Right atrium auricular region (tissue), 2 donors: ENCODE results near the gene SYK. TPM values are rescaled to one million over a fixed set of nuclear protein-coding genes. Genes with fewer than 3 reads are reported as not detected.

Source experiments
- DNase-seq: peaks from one replicate; pipeline ENCODE4 v3.0.0-alpha.2; 2019; ENCODE audit warnings: low spot score
- H3K27ac ChIP-seq, 2 donors: fragments of 200-600 bp; sonication (generic); 1 replicate in 1 of 2; 2 replicates in 1 of 2; pipeline ENCODE4 v1.5.1; 2016 to 2019
- H3K27me3 ChIP-seq, 2 donors: fragments of 200-600 bp; sonication (generic); one replicate each; pipeline versions ENCODE4 v1.5.1 to v1.6.0; 2017 to 2019
- H3K36me3 ChIP-seq: fragments of 200-600 bp; sonication (generic); one replicate; pipeline ENCODE4 v1.5.1; 2016
- H3K4me1 ChIP-seq, 2 donors: fragments of 200-600 bp; sonication (generic); one replicate each; pipeline versions ENCODE4 v1.5.1 to v1.6.0; 2017 to 2019
- H3K4me3 ChIP-seq, 2 donors: fragments of 200-600 bp; sonication (generic); 1 replicate in 1 of 2; 2 replicates in 1 of 2; pipeline ENCODE4 v1.5.1; 2017 to 2019; ENCODE audit warnings: mild to moderate bottlenecking in 1 of 2, moderate library complexity in 1 of 2
- H3K9me3 ChIP-seq, 2 donors: fragments of 200-600 bp; sonication (generic); one replicate each; pipeline ENCODE4 v1.5.1; 2019
- CTCF ChIP-seq, 2 donors: fragments of 200-600 bp; sonication (generic); IDR thresholded peaks; one replicate each; pipeline ENCODE4 v1.5.1; 2019; ENCODE audit warnings: antibody characterized with exemption in 2 of 2
- total RNA-seq, 2 donors: library from RNA; depleted of rRNA; stranded (reverse); fragments of >200 nt; gene quantifications; one replicate each; pipeline ENCODE4 v1.1.0, GENCODE V29; 2016

The SYK gene
- total RNA-seq, 2 donors from 2014 or later, result 3.4 to 6.3 TPM

GRCh38 chr9:90933468-90933867 lies 131.8 kb downstream of the SYK start:
- no peaks in the 10 kb centered on the region for H3K9me3 ChIP-seq
- peaks cover 0 to 5% of the 10 kb centered on the region in 2 donors for H3K4me1 ChIP-seq
- no peak overlapping the region for H3K4me3 ChIP-seq
- no peak overlapping the region for H3K27ac ChIP-seq
- no peaks in the 10 kb centered on the region for H3K27me3 ChIP-seq
- no peak for TF ChIP-seq CTCF (IDR thresholded peaks at IDR 0.05)
- no peaks in the 10 kb centered on the region for H3K36me3 ChIP-seq
- DNase-seq, result no peak

GRCh38 chr9:90939351-90939750 lies 137.7 kb downstream of the SYK start:
- no peak for DNase-seq
- no peaks in the 10 kb centered on the region for H3K4me1 ChIP-seq
- H3K27ac ChIP-seq, result no peak overlapping the region
- no peaks in the 10 kb centered on the region for H3K27me3 ChIP-seq
- no peaks in the 10 kb centered on the region for H3K36me3 ChIP-seq
- H3K4me3 ChIP-seq, result no peak overlapping the region
- no peaks in the 10 kb centered on the region for H3K9me3 ChIP-seq
- TF ChIP-seq CTCF (IDR thresholded peaks at IDR 0.05), result no peak

DNA sequence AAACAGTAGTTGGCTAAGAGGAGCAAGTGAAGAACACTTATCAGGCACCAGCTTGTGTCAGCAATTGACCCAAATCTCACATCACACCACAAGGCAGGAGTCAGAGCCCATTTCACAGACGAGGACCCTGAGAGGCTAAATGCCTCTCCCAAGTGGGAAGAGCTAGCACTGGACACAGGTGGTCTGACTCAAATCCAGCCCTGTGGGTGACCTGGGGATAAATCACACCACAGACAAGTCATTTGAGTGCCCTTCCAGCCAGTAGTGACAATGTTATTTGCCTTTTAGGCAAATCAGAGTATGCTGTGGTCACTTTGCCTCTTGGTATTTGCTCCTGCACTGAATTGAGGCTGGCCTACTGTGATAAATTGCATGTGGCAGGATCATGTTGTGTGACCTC lies 138.7 kb downstream of the SYK start:
- H3K4me3 ChIP-seq, result no peak overlapping the region
- no peak for DNase-seq
- no peaks in the 10 kb centered on the region for H3K9me3 ChIP-seq
- TF ChIP-seq CTCF (IDR thresholded peaks at IDR 0.05), result no peak
- H3K4me1 ChIP-seq, result no peaks in the 10 kb centered on the region
- H3K27me3 ChIP-seq, result no peaks in the 10 kb centered on the region
- no peak overlapping the region for H3K27ac ChIP-seq
- H3K36me3 ChIP-seq, result no peaks in the 10 kb centered on the region

DNA sequence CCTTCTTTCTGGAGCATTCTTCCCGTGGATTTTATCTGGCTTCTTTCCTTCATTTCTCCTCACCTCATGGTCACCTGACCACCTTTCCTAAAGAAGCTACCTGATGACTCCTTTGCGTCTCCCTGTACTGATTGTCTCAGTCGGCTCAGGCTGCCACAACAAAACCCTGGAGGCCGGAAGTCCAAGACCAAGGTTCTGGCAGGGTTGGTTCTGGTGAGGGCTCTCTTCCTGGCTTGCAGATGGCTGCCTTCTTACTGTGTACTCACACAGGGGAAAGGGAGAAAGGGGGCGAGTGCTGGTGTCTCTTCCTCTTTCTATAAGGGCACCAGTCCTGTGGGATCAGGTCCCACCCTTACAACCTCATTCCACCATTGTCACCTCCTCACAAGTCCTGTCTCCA lies 140.0 kb downstream of the SYK start:
- Histone ChIP-seq H3K36me3 (no peaks in the 10 kb centered on the region), H3K4me1 (no peaks in the 10 kb centered on the region), H3K4me3 (no peak overlapping the region), H3K27ac (no peak overlapping the region), H3K9me3 (no peaks in the 10 kb centered on the region), H3K27me3 (no peaks in the 10 kb centered on the region)
- no peak for DNase-seq
- TF ChIP-seq CTCF (IDR thresholded peaks at IDR 0.05), result no peak

GRCh38 chr9:90942555-90942954 lies 140.9 kb downstream of the SYK start:
- Histone ChIP-seq H3K4me1 (no peaks in the 10 kb centered on the region), H3K9me3 (no peaks in the 10 kb centered on the region), H3K4me3 (no peak overlapping the region), H3K36me3 (no peaks in the 10 kb centered on the region), H3K27ac (no peak overlapping the region), H3K27me3 (no peaks in the 10 kb centered on the region)
- DNase-seq, result no peak
- TF ChIP-seq CTCF (IDR thresholded peaks at IDR 0.05), result no peak

GRCh38 chr9:90943341-90943740 lies 141.7 kb downstream of the SYK start:
- no peaks in the 10 kb centered on the region for H3K4me1 ChIP-seq
- H3K9me3 ChIP-seq, result no peaks in the 10 kb centered on the region
- H3K36me3 ChIP-seq, result no peaks in the 10 kb centered on the region
- no peak overlapping the region for H3K27ac ChIP-seq
- DNase-seq, result no peak
- no peak overlapping the region for H3K4me3 ChIP-seq
- no peaks in the 10 kb centered on the region for H3K27me3 ChIP-seq
- TF ChIP-seq CTCF (IDR thresholded peaks at IDR 0.05), result no peak
